Forelimb muscle (tissue), 1 donor: ENCODE measurements around the gene SNRPD2. TPM values are rescaled to one million over a fixed set of nuclear protein-coding genes. Genes with fewer than 3 reads are reported as not detected.
"Not testable (repeated sequence)": the region's sequence is repeated elsewhere in the genome, so short reads cannot be mapped to it uniquely, and the experiment has no call there.

Experiments
- DNase-seq: peaks from one replicate; pipeline ENCODE4 v3.0.0-alpha.2; 2013; ENCODE audit warnings: low read depth
- polyA plus RNA-seq: library from polyadenylated mRNA; unstranded; fragments of 120-200 nt; gene quantifications from one replicate; pipeline ENCODE4 v1.2.1, GENCODE V29; 2013; ENCODE audit not compliant: insufficient read length

SNRPD2 gene
- polyA plus RNA-seq, 1 donor = 268 TPM

- DNase-seq = no peak
Measured at GRCh38 chr19:45705115-45705514, 13.4 kb upstream of the SNRPD2 start.

- DNase-seq = no peak
Measured at GRCh38 chr19:45701676-45702075, 9.9 kb upstream of the SNRPD2 start.

GRCh38 chr19:45693106-45693788, 1.5 kb upstream of the SNRPD2 start:
- no peak for DNase-seq

GRCh38 chr19:45692187-45693105, 693 bp upstream of the SNRPD2 start, which contains the start of gene QPCTL:
QPCTL (plus strand) TSS chr19:45692666; CDS start chr19:45692704, 38 bp downstream.
- DNase-seq = peak; percentile 90

GRCh38 chr19:45687599-45687998, 4.2 kb downstream of the SNRPD2 start:
- no peak for DNase-seq

GRCh38 chr19:45685045-45685444, 6.7 kb downstream of the SNRPD2 start:
- not testable (repeated sequence) for DNase-seq

- DNase-seq = no peak
Measured at GRCh38 chr19:45682908-45683307, 8.8 kb downstream of the SNRPD2 start.

- no peak for DNase-seq
Measured at GRCh38 chr19:45682117-45682516, 9.6 kb downstream of the SNRPD2 start.

- no peak for DNase-seq
Measured at GRCh38 chr19:45681391-45682015, 10.2 kb downstream of the SNRPD2 start.

GRCh38 chr19:45677351-45678230, 14.2 kb downstream of the SNRPD2 start:
- DNase-seq = no peak

GRCh38 chr19:45676851-45677263, 14.9 kb downstream of the SNRPD2 start:
- no peak for DNase-seq

- DNase-seq = no peak
Measured at GRCh38 chr19:45674946-45675345, 16.8 kb downstream of the SNRPD2 start.

GRCh38 chr19:45670670-45671453, 20.9 kb downstream of the SNRPD2 start:
- no peak for DNase-seq

GRCh38 chr19:45668342-45668871, 23.3 kb downstream of the SNRPD2 start:
- no peak for DNase-seq

GRCh38 chr19:45667620-45668341, 24.0 kb downstream of the SNRPD2 start, which contains the start of gene GIPR:
GIPR (plus strand) TSS chr19:45668221; CDS start chr19:45669521, 1,300 bp downstream.
- DNase-seq = no peak

- DNase-seq = no peak
Measured at GRCh38 chr19:45664575-45664974, 27.2 kb downstream of the SNRPD2 start.

- DNase-seq = no peak
Measured at GRCh38 chr19:45663800-45664199, 28.0 kb downstream of the SNRPD2 start.

- DNase-seq = no peak
Measured at GRCh38 chr19:45660636-45661035, 31.1 kb downstream of the SNRPD2 start.

- no peak for DNase-seq
Measured at GRCh38 chr19:45659096-45659729, 32.5 kb downstream of the SNRPD2 start.
